Daoy (cell line): ENCODE measurements around the gene ACTL10. TPM values are rescaled to one million over a fixed set of nuclear protein-coding genes. Genes with fewer than 3 reads are reported as not detected.
"Not testable (repeated sequence)": the region's sequence is repeated elsewhere in the genome, so short reads cannot be mapped to it uniquely, and the experiment has no call there.

ENCODE experiments used
- DNase-seq: peaks from one replicate; pipeline ENCODE4 v3.0.0-alpha.2; 2015; ENCODE audit warnings: low read depth
- total RNA-seq: library from RNA; depleted of rRNA; stranded (reverse); fragments of >200 nt; shearing (Covaris generic); gene quantifications from 2 replicates; pipeline ENCODE4 v1.2.3, GENCODE V29; 2014; rRNA removed

Gene ACTL10
- 0.06 and 0.18 TPM in 2 replicates for total RNA-seq

DNA sequence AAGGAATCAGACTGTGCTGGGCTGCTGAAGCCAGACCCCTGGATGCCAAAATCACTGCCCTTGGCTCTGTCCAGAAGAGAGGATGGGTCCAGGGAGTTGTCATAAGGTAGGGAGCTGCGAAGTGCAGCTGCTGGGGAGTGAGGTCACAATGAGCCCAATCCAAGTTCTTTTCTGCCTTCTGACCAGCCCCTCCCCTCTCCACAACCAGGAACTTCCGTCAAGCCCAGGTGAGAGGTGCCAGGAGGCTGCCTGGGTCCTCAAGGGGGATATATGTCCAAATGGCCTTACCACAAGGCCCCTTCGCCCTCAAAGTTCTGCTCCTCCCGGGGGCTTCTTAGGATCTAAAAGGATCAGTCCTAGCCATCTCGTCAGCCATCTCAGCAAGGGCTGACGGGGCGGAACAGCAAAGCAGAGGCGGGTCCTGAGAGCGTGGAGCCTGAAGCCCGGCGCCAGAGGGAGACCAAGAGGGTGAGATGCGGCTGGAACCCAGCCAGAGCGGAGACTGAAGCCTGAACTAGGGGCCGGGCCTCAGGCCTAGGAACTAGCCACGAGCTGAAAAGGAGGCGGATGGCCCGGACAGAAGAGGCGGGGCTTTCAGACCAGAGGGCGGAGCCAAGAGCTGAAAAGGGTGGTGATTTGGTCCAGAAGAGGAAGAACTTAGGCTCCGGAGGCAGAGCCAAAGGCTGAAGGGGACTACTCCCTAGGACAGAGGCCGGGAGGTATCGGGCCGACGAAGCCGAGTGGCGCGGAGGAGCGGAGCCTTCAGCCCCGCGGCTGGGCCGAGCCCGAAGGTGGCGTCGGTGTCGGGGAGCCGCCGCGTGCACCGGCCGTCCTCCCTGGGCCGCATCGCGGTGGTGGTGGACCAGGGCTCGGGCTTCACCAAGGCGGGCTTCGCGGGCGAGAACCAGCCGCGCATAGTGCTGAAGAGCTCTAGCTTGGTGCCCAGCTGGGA, at the start of gene ACTL10:
Gene ACTL10 (plus strand): TSS at position 651 of the 952 bp plus-strand sequence. CDS start 555 bp downstream, outside the sequence.
- peak; percentile 97 for DNase-seq

- DNase-seq: no peak
These were observed 44.9 kb upstream of the ACTL10 start for GRCh38 chr20:33621717-33622400.

GRCh38 chr20:33622705-33623365, 43.9 kb upstream of the ACTL10 start:
- DNase-seq: no peak

DNA sequence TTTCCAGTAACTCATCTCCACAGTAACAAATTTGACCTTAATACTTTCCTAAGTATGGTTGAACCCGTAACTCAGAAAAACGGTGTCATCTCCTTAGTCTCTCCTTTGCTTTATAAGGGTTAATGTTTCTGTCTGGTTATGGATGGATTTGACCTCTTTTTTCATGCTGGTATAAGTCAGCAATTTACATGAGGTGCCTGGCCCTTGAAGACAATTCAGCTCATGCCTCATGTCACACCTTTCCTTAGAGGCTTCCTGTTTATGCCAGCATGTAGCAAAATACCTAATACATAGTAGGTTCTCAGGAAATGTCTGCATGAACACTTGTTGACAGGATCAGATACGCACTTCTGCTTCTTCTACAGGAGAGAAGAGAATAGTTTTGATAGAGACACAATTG, 42.3 kb upstream of the ACTL10 start:
- DNase-seq: no peak

GRCh38 chr20:33626190-33626589, 40.6 kb upstream of the ACTL10 start:
- no peak for DNase-seq

- no peak for DNase-seq
These were observed 39.0 kb upstream of the ACTL10 start for GRCh38 chr20:33627577-33628216.

GRCh38 chr20:33629533-33629932, 37.2 kb upstream of the ACTL10 start:
- no peak for DNase-seq

- no peak for DNase-seq
These were observed 36.8 kb upstream of the ACTL10 start for GRCh38 chr20:33629979-33630378.

DNA sequence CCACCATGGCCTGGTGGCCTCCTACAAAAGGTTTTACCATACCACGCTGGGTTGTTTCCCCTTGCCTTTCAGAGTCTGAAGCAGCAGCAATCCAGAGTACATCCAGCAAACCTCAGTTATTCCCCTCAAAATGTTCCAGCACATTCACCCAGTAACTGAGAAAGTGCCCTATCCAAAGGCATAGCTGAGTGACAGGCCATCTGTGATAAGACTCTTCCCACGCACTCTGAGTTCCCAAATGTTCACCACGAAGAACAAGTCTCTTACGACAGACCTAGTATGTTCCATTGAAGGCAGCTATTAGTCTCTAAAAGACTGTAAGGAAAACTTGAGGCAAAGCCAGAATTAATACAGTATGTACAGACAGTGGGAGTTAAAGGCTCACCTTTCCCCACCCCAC, 36.2 kb upstream of the ACTL10 start:
- DNase-seq: no peak

- not testable (repeated sequence) for DNase-seq
These were observed 34.8 kb upstream of the ACTL10 start for GRCh38 chr20:33631910-33632309.

DNA sequence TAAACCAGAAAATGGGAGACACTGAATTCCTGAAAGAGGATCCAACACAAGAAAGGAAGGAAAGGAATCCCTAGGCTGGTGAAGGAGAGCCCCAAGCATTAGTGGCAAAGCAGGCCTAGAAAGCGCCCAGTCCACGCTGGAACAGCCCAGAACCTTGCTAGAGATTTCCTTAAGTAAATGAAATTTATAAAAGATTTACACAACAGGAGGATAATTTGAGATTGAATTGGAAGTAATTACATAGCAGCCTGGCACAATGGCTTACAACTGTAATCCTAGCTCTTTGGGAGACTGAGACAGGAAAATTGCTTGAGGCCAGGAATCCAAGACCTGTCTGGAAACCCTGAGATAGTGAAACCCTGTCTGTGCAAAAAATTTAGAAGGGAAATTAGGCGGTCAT, 31.4 kb upstream of the ACTL10 start:
- DNase-seq: no peak

GRCh38 chr20:33636776-33637175, 30.0 kb upstream of the ACTL10 start:
- DNase-seq: no peak

GRCh38 chr20:33640287-33640686, 26.5 kb upstream of the ACTL10 start:
- no peak for DNase-seq

DNA sequence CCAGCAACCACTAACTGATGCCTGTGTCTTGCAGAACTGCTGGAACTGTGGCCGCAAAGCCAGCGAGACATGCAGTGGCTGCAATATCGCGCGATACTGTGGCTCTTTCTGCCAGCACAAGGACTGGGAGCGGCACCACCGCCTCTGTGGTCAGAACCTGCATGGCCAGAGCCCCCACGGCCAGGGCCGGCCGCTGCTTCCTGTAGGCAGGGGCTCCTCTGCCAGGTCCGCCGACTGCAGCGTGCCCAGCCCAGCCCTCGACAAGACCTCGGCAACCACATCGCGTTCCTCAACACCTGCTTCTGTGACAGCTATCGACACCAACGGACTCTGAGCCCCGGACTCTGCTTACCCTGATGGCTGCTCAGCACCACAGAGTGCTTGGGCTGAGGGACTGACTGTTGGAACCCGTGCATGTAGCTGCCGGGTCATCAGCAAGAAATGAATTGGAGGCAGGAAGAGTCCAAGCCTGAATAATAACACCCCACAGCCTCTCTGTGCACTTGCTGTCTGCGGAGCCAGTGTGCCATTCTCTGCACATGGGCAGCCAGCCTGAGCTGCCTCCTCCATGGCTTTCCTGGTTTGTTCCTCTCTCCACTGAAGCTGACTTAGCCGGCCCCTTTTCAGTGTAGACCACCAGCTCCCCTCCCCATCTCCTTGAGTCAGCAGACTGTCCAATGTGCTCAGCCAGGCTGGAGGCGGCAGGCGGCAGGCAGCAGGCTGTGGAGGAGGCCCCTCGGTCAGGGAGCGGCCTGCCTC, 22.3 kb upstream of the ACTL10 start:
- no peak for DNase-seq

GRCh38 chr20:33645072-33645358, 21.7 kb upstream of the ACTL10 start:
- no peak for DNase-seq

DNA sequence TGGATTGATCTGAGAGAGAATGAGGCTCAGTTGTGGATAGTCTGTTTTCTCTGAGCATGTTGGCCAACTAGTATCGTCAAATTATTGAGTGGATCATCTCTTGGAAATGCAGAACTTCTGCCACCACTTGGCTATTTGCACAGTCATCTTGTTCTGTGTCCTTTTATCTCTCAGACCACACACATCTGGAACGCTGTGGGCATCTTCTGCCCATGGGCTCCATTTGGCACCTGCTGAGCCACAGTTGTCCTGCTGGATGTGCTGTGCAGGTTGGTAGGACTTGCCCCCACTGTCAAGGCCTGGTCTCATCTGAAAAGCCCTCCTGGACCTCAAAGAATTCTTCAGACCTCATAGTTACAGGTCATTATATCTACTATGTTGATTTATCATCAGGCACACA, 21.3 kb upstream of the ACTL10 start:
- no peak for DNase-seq

- DNase-seq: no peak
These were observed 20.6 kb upstream of the ACTL10 start for GRCh38 chr20:33646191-33646590.

- not testable (repeated sequence) for DNase-seq
These were observed 19.7 kb upstream of the ACTL10 start for GRCh38 chr20:33646959-33647602.

DNA sequence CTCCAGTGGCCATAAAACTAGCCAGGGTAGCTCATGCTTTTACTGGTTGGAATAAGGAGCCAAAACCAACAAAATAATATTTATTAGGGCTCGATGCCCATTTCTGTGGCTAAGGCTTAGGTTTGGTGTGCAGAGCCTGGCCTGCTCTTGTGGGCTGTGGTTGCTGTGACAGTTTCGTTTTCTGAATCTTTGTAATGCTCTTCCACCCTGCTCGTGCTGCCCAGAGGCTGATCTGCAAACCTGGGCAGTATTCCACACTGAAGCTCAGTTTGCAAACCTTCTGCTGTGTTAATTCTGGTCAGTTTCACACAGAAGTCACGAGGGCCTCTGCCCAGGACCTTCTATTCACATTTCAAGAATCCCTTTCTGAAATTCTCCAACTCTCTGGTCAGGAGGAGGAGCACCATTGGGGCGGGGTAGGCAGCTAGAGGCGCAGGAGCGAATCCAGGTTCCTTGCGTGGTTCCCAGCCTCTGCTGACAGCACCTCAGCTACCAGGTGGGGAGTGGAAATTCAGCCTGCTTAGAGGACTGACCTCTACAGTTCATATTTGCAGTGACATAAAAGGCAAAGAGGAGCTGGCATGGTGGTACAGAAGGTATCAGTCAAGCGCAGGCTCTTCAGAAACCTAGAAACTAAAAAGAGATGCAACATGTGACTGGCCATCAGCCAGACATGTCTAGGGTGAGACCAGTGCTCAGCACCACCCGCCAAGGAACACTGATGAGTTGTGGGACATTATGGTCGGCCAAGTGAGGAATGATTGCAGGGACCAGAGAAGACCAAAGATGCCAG, 18.9 kb upstream of the ACTL10 start:
- peak; percentile 80 for DNase-seq
